22Rv1 (cell line): ENCODE data around the gene UPF1.

Experiments
- H3K27ac ChIP-seq: fragments of 450-650 bp; 2 replicates; pipeline ENCODE4 v1.5.1; 2017
- CTCF ChIP-seq: fragments of 450-650 bp; IDR thresholded peaks from 2 replicates; pipeline ENCODE4 v1.5.1; 2017; ENCODE audit warnings: mild to moderate bottlenecking
- ZFX ChIP-seq: fragments of 450-650 bp; IDR thresholded peaks from 2 replicates; pipeline ENCODE4 v1.6.1; 2017; ENCODE audit warnings: antibody characterized with exemption, borderline replicate concordance

Gene UPF1

GRCh38 chr19:18789422-18789869 is 42.3 kb upstream of the UPF1 start:
- no peak overlapping the region for H3K27ac ChIP-seq
- TF ChIP-seq CTCF = no peak
- no peak for TF ChIP-seq ZFX

- TF ChIP-seq CTCF = no peak
- TF ChIP-seq ZFX = no peak
- no peak overlapping the region for H3K27ac ChIP-seq
Measured at GRCh38 chr19:18789883-18790565, 41.7 kb upstream of the UPF1 start.

GRCh38 chr19:18790566-18791314 is 41.0 kb upstream of the UPF1 start, which contains the start of gene COMP:
TSS of gene COMP (minus strand) at chr19:18791305. CDS start at chr19:18791269, 36 bp downstream.
- H3K27ac ChIP-seq = no peak within 1 kb of the TSS
- no peak for TF ChIP-seq CTCF
- TF ChIP-seq ZFX = no peak

DNA sequence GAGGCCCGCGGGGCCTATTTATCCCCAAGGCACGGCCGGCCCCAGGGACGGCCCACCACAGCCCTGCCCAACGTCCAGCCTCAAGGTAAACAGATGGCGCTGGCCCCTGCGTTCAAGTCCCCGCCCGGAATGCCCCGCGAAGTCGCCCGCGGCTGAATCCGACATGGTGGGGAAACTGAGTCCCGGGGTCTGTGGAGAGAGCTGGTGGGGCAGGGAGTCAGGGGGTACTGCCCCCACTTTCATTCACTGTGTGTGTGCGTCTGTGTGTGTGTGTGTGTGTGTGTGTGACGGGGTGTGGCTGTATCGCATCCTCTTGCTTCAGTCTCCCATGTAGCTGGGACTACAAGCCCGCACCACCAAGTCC is 40.5 kb upstream of the UPF1 start:
- no peak overlapping the region for H3K27ac ChIP-seq
- no peak for TF ChIP-seq CTCF
- no peak for TF ChIP-seq ZFX

- no peak for TF ChIP-seq CTCF
- TF ChIP-seq ZFX = no peak
Measured at GRCh38 chr19:18792661-18793060, 39.1 kb upstream of the UPF1 start.

GRCh38 chr19:18793144-18794028 is 38.4 kb upstream of the UPF1 start:
- TF ChIP-seq CTCF (no peak), ZFX (no peak)
- H3K27ac ChIP-seq = no peak overlapping the region

More at GRCh38 chr19:18792661-18793060, 39.1 kb upstream of the UPF1 start:
- H3K27ac ChIP-seq = no peak overlapping the region
